Kidney epithelial cell (primary cell): ENCODE measurements around the gene NR1H2. TPM values are rescaled to one million over a fixed set of nuclear protein-coding genes. Genes with fewer than 3 reads are reported as not detected.

Experiments used
- DNase-seq: peaks from one replicate; pipeline ENCODE4 v3.0.0-alpha.2; 2010; ENCODE audit warnings: low read depth
- H3K27me3 ChIP-seq: 2 replicates; pipeline ENCODE4 v1.6.0; 2011; ENCODE audit warnings: low read length; ENCODE audit not compliant: control insufficient read depth, insufficient read depth
- H3K36me3 ChIP-seq: 2 replicates; pipeline ENCODE4 v1.5.1; 2011; ENCODE audit warnings: low read length; ENCODE audit not compliant: control insufficient read depth, insufficient read depth
- H3K4me3 ChIP-seq: 2 replicates; pipeline ENCODE4 v1.5.1; 2011; ENCODE audit warnings: low read depth, mild to moderate bottlenecking, control low read depth, low read length
- CTCF ChIP-seq: IDR thresholded peaks from 2 replicates; pipeline ENCODE4 v1.5.1; 2011; ENCODE audit warnings: mild to moderate bottlenecking, moderate library complexity, low read length, control low read depth, inconsistent platforms; ENCODE audit not compliant: insufficient read depth, poor library complexity, severe bottlenecking
- total RNA-seq: library from RNA; depleted of rRNA; stranded (reverse); fragments of >200 nt; gene quantifications from 2 replicates; pipeline ENCODE4 v1.2.3, GENCODE V29; 2015

NR1H2 gene
- total RNA-seq, 1 donor from 2014 or later: 86.5 TPM

- no peak for DNase-seq
- no peaks in the 10 kb centered on the region for H3K36me3 ChIP-seq
- H3K27me3 ChIP-seq: no peaks in the 10 kb centered on the region
- TF ChIP-seq CTCF: no peak
- H3K4me3 ChIP-seq: no peak overlapping the region
Measured at GRCh38 chr19:50398675-50399367, 22.6 kb downstream of the NR1H2 start.

- TF ChIP-seq CTCF: no peak
- no peaks in the 10 kb centered on the region for H3K27me3 ChIP-seq
- no peak for DNase-seq
- no peak overlapping the region for H3K4me3 ChIP-seq
- no peaks in the 10 kb centered on the region for H3K36me3 ChIP-seq
Measured at GRCh38 chr19:50399368-50399745, 23.1 kb downstream of the NR1H2 start.

DNA sequence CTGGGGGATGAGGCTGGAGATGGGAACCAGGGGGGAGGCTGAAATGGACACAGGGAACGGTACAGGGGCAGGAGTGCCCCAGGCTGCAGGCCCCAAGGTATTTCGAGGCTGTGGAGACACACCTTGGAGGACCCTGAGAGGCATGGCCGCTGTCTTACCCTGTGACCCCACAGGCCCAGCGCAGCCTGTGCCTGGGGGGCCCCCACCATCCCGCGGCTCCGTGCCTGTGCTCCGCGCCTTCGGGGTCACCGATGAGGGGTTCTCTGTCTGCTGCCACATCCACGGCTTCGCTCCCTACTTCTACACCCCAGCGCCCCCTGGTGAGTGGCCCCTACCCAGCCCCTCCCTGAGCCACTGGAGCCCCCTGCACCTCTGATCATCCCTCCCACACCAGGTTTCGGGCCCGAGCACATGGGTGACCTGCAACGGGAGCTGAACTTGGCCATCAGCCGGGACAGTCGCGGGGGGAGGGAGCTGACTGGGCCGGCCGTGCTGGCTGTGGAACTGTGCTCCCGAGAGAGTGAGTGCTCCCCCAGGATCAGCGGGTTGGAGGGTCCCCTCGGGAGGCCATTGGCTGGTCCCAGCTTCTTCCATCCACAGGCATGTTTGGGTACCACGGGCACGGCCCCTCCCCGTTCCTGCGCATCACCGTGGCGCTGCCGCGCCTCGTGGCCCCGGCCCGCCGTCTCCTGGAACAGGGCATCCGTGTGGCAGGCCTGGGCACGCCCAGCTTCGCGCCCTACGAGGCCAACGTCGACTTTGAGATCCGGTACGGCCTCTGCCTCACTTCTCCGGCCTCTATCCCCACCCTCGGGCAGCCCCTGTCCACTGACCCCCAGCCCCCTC is 25.6 kb downstream of the NR1H2 start:
- TF ChIP-seq CTCF: peak; percentile 13

DNA sequence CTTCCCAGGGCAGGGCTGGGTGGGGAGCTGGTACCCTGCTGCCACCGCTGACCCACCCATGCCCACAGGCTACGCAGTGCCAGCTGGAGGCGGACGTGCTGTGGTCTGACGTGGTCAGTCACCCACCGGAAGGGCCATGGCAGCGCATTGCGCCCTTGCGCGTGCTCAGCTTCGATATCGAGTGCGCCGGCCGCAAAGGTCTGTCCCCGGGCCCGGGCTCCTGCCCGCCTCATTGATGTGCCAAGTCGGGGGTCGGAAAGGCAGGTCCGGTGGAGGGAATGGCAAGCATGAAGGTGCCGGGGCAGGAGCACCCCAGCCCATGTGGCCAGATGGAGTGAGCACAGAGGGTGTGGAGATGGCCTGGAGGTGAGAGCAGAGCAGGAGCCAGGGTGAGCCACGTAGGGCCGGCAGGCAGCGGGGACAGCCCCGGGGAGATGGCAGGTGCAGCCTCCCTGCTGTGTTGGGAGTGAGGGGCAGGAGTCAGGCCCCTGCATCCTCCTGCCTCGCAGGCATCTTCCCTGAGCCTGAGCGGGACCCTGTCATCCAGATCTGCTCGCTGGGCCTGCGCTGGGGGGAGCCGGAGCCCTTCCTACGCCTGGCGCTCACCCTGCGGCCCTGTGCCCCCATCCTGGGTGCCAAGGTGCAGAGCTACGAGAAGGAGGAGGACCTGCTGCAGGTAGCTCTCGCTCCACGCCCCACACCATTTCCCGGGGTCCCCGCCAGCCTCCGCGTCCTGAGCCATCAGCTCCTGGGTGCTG is 26.5 kb downstream of the NR1H2 start:
- no peak for TF ChIP-seq CTCF
- no peak for DNase-seq
- Histone ChIP-seq H3K4me3 (no peak overlapping the region), H3K36me3 (no peaks in the 10 kb centered on the region), H3K27me3 (no peaks in the 10 kb centered on the region)

More for the DNA sequence above, 25.6 kb downstream of the NR1H2 start:
- no peak for DNase-seq
- no peaks in the 10 kb centered on the region for H3K27me3 ChIP-seq
- H3K36me3 ChIP-seq: no peaks in the 10 kb centered on the region
- H3K4me3 ChIP-seq: no peak overlapping the region

DNA sequence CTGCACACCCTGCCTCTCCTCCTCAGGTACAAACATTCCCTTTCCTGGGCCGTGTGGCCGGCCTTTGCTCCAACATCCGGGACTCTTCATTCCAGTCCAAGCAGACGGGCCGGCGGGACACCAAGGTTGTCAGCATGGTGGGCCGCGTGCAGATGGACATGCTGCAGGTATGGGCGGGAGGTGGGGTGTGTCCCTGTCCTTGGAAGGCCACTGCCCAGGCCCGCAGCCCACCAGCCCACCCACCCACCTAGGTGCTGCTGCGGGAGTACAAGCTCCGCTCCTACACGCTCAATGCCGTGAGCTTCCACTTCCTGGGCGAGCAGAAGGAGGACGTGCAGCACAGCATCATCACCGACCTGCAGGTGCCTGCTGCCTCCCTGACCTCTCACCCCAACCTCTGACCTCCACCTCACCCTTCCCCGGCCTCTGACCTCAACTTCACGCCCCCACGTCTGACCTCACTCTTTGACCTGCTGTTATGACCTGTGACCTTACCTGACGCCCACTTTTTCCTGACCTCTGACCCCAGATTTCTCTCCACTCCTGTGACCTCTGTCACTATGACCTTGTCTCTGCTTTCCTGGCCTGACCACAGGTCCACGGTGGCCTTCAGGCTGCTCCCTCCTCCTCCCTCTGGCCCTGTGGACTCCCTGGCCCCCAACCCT is 30.0 kb downstream of the NR1H2 start:
- Histone ChIP-seq H3K36me3 (no peaks in the 10 kb centered on the region), H3K27me3 (no peaks in the 10 kb centered on the region), H3K4me3 (no peak overlapping the region)
- TF ChIP-seq CTCF: no peak
- no peak for DNase-seq
